ENCODE results near the gene EPDR1. TPM values are rescaled to one million over a fixed set of nuclear protein-coding genes. Genes with fewer than 3 reads are reported as not detected.
A peak's percentile ranks its signal among the peaks of the same experiment; 100 is the strongest.

The EPDR1 gene
- polyA plus RNA-seq, 3 donors, result 0.25 to 1.2 (median 1.1) TPM

DNA sequence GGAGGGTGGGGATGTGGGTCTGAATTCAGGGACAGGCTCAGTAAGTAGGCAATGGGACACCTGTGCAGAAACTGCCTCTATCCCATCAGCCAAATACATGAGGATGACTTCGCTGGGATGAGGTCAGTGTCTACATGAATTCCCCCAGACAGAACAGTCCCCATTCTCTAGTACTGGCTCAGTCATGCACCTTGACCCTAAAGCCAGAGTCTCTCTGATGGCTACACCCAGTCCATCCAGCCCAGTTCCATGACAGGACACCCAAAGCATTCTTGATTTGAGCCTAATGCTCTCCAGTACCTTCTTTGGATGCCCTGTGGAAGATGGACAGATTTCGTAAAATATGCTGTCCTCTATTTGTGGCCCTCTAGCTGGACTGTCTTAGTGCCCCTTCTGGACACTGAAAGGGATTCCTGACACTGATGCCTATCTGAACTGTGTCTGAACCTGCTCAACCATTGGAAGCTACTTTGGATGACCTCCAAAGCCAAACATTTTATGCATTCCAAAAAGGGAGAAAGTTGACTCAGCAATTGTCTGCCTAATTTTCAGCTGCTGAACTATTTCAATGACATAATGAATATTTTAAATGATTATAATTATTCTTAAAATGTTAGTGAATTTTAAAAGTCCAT, 18.4 kb upstream of the EPDR1 start:
- no peaks in the 10 kb centered on the region for H3K9me3 ChIP-seq (replicated peaks in 1 of 2; ENCODE audit: control insufficient read depth in 1 of 2, insufficient read depth in 1 of 2, low read length in 2 of 2)
- Mint-ChIP-seq H3K27ac (peak overlapping the region in 2 of 7 donors; percentile 18 to 50), H3K27me3 (ENCODE audit: low read depth in 3 of 3) (no peaks in the 10 kb centered on the region), H3K4me1 (peaks cover 3% of the 10 kb centered on the region), H3K36me3 (peaks cover 8 to 10% of the 10 kb centered on the region in 2 donors), H3K4me3 (no peak overlapping the region), H3K9me3 (peaks cover 0 to 6% (median 2%) of the 10 kb centered on the region in 7 donors)
- no peak overlapping the region for H3K4me3 ChIP-seq (replicated peaks in 1 of 3; ENCODE audit: low read depth in 2 of 3, low read length in 3 of 3)
- no peak overlapping the region for H3K9ac ChIP-seq (ENCODE audit: insufficient read depth, low read length, poor library complexity, severe bottlenecking)
- H3K79me2 ChIP-seq (ENCODE audit: insufficient read depth, low read length), result no peaks in the 10 kb centered on the region
- no peak overlapping the region for H2AFZ ChIP-seq (ENCODE audit: insufficient read depth, low read depth, low read length, poor library complexity, severe bottlenecking)
- WGBS (ENCODE audit: insufficient coverage), result 100% methylated on average over 1 of the region's 2 CpGs
- DNase-seq, result no peak
- H3K36me3 ChIP-seq (replicated peaks in 1 of 2; ENCODE audit: control insufficient read depth in 1 of 2, insufficient read depth in 2 of 2, low read length in 2 of 2), result peaks cover 4 to 6% of the 10 kb centered on the region in 2 donors
- H3K27ac ChIP-seq (ENCODE audit: low read depth in 1 of 2, low read length in 2 of 2), result no peak overlapping the region
- H4K20me1 ChIP-seq (ENCODE audit: insufficient read depth, low read length), result no peaks in the 10 kb centered on the region
- no peak overlapping the region for H3K4me2 ChIP-seq (replicated peaks; ENCODE audit: extremely low read depth, low read length, poor library complexity, severe bottlenecking)
- no peaks in the 10 kb centered on the region for H3K27me3 ChIP-seq (ENCODE audit: control insufficient read depth in 2 of 2, insufficient read depth in 2 of 2, low read length in 2 of 2)
- TF ChIP-seq, protein P1, sequence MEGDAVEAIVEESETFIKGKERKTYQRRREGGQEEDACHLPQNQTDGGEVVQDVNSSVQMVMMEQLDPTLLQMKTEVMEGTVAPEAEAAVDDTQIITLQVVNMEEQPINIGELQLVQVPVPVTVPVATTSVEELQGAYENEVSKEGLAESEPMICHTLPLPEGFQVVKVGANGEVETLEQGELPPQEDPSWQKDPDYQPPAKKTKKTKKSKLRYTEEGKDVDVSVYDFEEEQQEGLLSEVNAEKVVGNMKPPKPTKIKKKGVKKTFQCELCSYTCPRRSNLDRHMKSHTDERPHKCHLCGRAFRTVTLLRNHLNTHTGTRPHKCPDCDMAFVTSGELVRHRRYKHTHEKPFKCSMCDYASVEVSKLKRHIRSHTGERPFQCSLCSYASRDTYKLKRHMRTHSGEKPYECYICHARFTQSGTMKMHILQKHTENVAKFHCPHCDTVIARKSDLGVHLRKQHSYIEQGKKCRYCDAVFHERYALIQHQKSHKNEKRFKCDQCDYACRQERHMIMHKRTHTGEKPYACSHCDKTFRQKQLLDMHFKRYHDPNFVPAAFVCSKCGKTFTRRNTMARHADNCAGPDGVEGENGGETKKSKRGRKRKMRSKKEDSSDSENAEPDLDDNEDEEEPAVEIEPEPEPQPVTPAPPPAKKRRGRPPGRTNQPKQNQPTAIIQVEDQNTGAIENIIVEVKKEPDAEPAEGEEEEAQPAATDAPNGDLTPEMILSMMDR (IDR thresholded peaks at IDR 0.05), result no peak
- intact Hi-C loops (cut with micrococcal nuclease), result no loop called here
- no peaks in the 10 kb centered on the region for H3K4me1 ChIP-seq (ENCODE audit: control insufficient read depth in 1 of 2, insufficient read depth in 2 of 2, low read length in 2 of 2)

DNA sequence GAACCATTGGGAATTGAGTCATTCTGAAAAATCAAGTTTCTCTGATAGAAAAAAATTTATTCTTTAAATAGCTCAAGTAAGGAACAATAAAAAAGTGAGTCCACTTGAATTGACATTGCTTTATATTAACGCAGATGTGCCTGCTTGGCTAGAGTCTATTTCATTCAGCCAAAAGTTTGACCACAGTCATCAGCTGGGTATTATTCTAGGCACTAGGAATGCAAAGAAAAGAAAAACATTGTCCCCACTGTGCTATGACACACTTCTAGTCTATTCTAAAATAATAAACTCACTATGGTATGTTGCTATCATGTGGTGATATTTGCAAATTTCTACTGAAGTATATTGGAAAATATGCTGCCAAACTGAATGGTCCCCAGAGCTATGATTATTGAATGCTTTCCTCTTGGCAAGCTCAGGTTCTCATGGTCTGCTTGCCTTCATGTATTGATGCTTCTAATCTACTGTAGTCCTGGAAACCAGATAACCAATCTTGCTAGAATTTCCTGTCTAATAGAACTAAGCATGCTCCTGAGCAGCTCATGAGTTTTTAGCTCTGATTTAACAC, 12.1 kb upstream of the EPDR1 start:
- H3K9ac ChIP-seq (ENCODE audit: insufficient read depth, low read length, poor library complexity, severe bottlenecking), result no peak overlapping the region
- no peaks in the 10 kb centered on the region for H3K9me3 Mint-ChIP-seq
- DNase-seq, result no peak
- H3K36me3 Mint-ChIP-seq, result no peaks in the 10 kb centered on the region
- intact Hi-C loops (cut with micrococcal nuclease), result no loop called here
- H3K9me3 ChIP-seq (replicated peaks in 1 of 2; ENCODE audit: control insufficient read depth in 1 of 2, insufficient read depth in 1 of 2, low read length in 2 of 2), result no peaks in the 10 kb centered on the region
- H3K27ac ChIP-seq (ENCODE audit: low read depth in 1 of 2, low read length in 2 of 2), result no peak overlapping the region
- H3K27me3 Mint-ChIP-seq (ENCODE audit: low read depth in 3 of 3), result peaks cover 0 to 4% (median 2%) of the 10 kb centered on the region in 3 donors
- 100% methylated on average over 1 of the region's 1 CpG for WGBS (ENCODE audit: insufficient coverage)
- H3K27ac Mint-ChIP-seq, result no peak overlapping the region
- H3K36me3 ChIP-seq (replicated peaks in 1 of 2; ENCODE audit: control insufficient read depth in 1 of 2, insufficient read depth in 2 of 2, low read length in 2 of 2), result no peaks in the 10 kb centered on the region
- H3K4me1 ChIP-seq (ENCODE audit: control insufficient read depth in 1 of 2, insufficient read depth in 2 of 2, low read length in 2 of 2), result no peaks in the 10 kb centered on the region
- no peaks in the 10 kb centered on the region for H3K4me1 Mint-ChIP-seq
- no peak overlapping the region for H3K4me3 Mint-ChIP-seq
- no peaks in the 10 kb centered on the region for H3K79me2 ChIP-seq (ENCODE audit: insufficient read depth, low read length)
- H2AFZ ChIP-seq (ENCODE audit: insufficient read depth, low read depth, low read length, poor library complexity, severe bottlenecking), result no peak overlapping the region
- no peak overlapping the region for H3K4me2 ChIP-seq (replicated peaks; ENCODE audit: extremely low read depth, low read length, poor library complexity, severe bottlenecking)
- TF ChIP-seq, protein P1 (IDR thresholded peaks at IDR 0.05), result no peak
- no peak overlapping the region for H3K4me3 ChIP-seq (replicated peaks in 1 of 3; ENCODE audit: low read depth in 2 of 3, low read length in 3 of 3)
- no peaks in the 10 kb centered on the region for H3K27me3 ChIP-seq (ENCODE audit: control insufficient read depth in 2 of 2, insufficient read depth in 2 of 2, low read length in 2 of 2)
- H4K20me1 ChIP-seq (ENCODE audit: insufficient read depth, low read length), result no peaks in the 10 kb centered on the region

Data from CD14-positive monocyte (primary cell).